GM18520 (cell line): ENCODE results near the gene TPRN.

Experiments used
- ATAC-seq: cut with Tn5 transposase; IDR thresholded peaks from one replicate; pipeline ENCODE4 v1.9.1; 2021; ENCODE audit not compliant: unreplicated experiment

Gene TPRN

GRCh38 chr9:137146527-137146918, 54.0 kb downstream of the TPRN start:
- ATAC-seq = no peak

- no peak for ATAC-seq
Measured at GRCh38 chr9:137145731-137146526, 54.6 kb downstream of the TPRN start.

GRCh38 chr9:137143459-137143858, 57.1 kb downstream of the TPRN start:
- no peak for ATAC-seq

GRCh38 chr9:137141976-137142936, 58.3 kb downstream of the TPRN start:
- ATAC-seq = no peak
